ENCODE results near the gene PLEKHH1.

The PLEKHH1 gene

GRCh38 chr14:67510836-67511235 is 22.3 kb upstream of the PLEKHH1 start:
- no peak for DNase-seq (ENCODE audit: low read depth)

GRCh38 chr14:67512463-67513310 is 20.4 kb upstream of the PLEKHH1 start:
- no peak for DNase-seq (ENCODE audit: low read depth)

GRCh38 chr14:67513631-67514108 is 19.4 kb upstream of the PLEKHH1 start:
- no peak for DNase-seq (ENCODE audit: low read depth)

- DNase-seq (ENCODE audit: low read depth): no peak
Observed at GRCh38 chr14:67514203-67514607, 18.9 kb upstream of the PLEKHH1 start.

GRCh38 chr14:67514650-67515385 is 18.3 kb upstream of the PLEKHH1 start:
- DNase-seq (ENCODE audit: low read depth): no peak

GRCh38 chr14:67515386-67516079 is 17.6 kb upstream of the PLEKHH1 start:
- DNase-seq (ENCODE audit: low read depth): no peak

GRCh38 chr14:67516676-67517075 is 16.4 kb upstream of the PLEKHH1 start:
- DNase-seq (ENCODE audit: low read depth): no peak

GRCh38 chr14:67517083-67517482 is 16.0 kb upstream of the PLEKHH1 start:
- no peak for DNase-seq (ENCODE audit: low read depth)

GRCh38 chr14:67519406-67519805 is 13.7 kb upstream of the PLEKHH1 start:
- no peak for DNase-seq (ENCODE audit: low read depth)

GRCh38 chr14:67520482-67520881 is 12.6 kb upstream of the PLEKHH1 start:
- no peak for DNase-seq (ENCODE audit: low read depth)

GRCh38 chr14:67522270-67522669 is 10.8 kb upstream of the PLEKHH1 start:
- DNase-seq (ENCODE audit: low read depth): no peak

GRCh38 chr14:67523764-67524633 is 9.1 kb upstream of the PLEKHH1 start:
- no peak for DNase-seq (ENCODE audit: low read depth)

- no peak for DNase-seq (ENCODE audit: low read depth)
Observed at GRCh38 chr14:67524634-67524963, 8.5 kb upstream of the PLEKHH1 start.

GRCh38 chr14:67525389-67525788 is 7.7 kb upstream of the PLEKHH1 start:
- no peak for DNase-seq (ENCODE audit: low read depth)

GRCh38 chr14:67526181-67526580 is 6.9 kb upstream of the PLEKHH1 start:
- DNase-seq (ENCODE audit: low read depth): no peak

- no peak for DNase-seq (ENCODE audit: low read depth)
Observed at GRCh38 chr14:67526676-67527459, 6.2 kb upstream of the PLEKHH1 start.

- no peak for DNase-seq (ENCODE audit: low read depth)
Observed at GRCh38 chr14:67527756-67528155, 5.3 kb upstream of the PLEKHH1 start.

GRCh38 chr14:67528276-67528675 is 4.8 kb upstream of the PLEKHH1 start:
- no peak for DNase-seq (ENCODE audit: low read depth)

GRCh38 chr14:67529947-67530935 is 2.8 kb upstream of the PLEKHH1 start:
- no peak for DNase-seq (ENCODE audit: low read depth)

- no peak for DNase-seq (ENCODE audit: low read depth)
Observed at GRCh38 chr14:67532606-67532997, 488 bp upstream of the PLEKHH1 start.

All from activated gamma-delta T cell treated with anti-CD3 and anti-CD28 coated beads, Interleukin-2, amount 50 U/mL, for 16 hours (primary cell).